GM13977 (cell line): ENCODE results near the gene TAF11L14.
"Not testable (repeated sequence)": the region's sequence is repeated elsewhere in the genome, so short reads cannot be mapped to it uniquely, and the experiment has no call there.

Experiments
- DNase-seq: peaks from one replicate; pipeline ENCODE4 v3.0.0; 2012; ENCODE audit warnings: low spot score
- in situ Hi-C: fragments of 300-500 bp; cut with MboI; formaldehyde crosslinking; loops from one replicate; pipeline ENCODE4 v1.12.0; 2022; ENCODE audit warnings: low sequenced_read_pairs, low pct_unique_long_range_greater_than_20kb, mixed read lengths, inconsistent platforms; ENCODE audit not compliant: unreplicated experiment
- TF ChIP-seq, protein P1 (sequence below): IDR thresholded peaks from 2 replicates; pipeline ENCODE4 v1.5.1; 2012; ENCODE audit warnings: mild to moderate bottlenecking, control low read depth; ENCODE audit not compliant: insufficient read depth; ENCODE audit errors: extremely low read depth, missing control alignments

The TAF11L14 gene

DNA sequence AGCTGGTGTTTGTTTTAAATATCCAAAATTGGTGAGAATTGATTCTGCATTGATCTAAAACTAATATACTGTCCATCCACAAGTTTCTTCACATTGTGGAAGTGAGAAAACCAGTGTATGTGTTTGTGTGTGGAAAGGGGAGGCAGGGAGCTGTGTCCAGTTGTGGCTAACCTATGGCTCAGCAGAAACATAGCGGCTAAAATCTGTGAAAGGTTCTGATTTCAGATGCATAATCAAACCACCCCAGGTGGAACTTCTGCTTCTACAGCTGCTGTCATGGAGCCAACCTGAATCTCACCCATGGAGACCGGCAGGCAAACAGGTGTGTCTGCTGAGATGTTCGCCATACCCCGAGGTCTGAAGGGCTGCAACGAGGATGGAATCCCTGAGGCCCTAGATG, at the start of gene TAF11L14:
Gene TAF11L14 (plus strand): TSS at position 301 of the 400 bp plus-strand sequence.
- DNase-seq = no peak
- in situ Hi-C loops = no loop called here
- TF ChIP-seq, protein P1, sequence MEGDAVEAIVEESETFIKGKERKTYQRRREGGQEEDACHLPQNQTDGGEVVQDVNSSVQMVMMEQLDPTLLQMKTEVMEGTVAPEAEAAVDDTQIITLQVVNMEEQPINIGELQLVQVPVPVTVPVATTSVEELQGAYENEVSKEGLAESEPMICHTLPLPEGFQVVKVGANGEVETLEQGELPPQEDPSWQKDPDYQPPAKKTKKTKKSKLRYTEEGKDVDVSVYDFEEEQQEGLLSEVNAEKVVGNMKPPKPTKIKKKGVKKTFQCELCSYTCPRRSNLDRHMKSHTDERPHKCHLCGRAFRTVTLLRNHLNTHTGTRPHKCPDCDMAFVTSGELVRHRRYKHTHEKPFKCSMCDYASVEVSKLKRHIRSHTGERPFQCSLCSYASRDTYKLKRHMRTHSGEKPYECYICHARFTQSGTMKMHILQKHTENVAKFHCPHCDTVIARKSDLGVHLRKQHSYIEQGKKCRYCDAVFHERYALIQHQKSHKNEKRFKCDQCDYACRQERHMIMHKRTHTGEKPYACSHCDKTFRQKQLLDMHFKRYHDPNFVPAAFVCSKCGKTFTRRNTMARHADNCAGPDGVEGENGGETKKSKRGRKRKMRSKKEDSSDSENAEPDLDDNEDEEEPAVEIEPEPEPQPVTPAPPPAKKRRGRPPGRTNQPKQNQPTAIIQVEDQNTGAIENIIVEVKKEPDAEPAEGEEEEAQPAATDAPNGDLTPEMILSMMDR = no peak

DNA sequence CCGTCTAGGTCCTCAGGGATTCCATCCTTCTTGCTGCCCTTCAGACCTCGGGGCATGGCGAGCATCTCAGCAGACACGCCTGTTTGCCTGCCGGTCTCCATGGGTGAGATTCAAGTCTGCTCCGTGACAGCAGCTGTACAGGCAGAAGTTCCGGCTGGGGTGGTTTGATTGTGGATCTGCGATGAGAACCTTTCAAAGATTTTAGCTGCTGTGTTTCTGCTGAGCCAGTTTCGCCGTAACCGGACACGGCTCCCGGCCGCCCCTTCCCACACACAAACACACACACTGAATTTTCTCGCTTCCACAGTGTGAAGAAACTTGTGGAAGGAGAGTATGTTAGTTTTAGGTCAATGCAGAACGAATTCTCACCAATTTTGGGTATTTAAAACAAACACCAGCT, 48.6 kb upstream of the TAF11L14 start, which contains the start of gene TAF11L7:
Gene TAF11L7 (minus strand): TSS at position 101 of the 400 bp plus-strand sequence.
- in situ Hi-C loops, DNase-seq: not testable (repeated sequence)

DNA sequence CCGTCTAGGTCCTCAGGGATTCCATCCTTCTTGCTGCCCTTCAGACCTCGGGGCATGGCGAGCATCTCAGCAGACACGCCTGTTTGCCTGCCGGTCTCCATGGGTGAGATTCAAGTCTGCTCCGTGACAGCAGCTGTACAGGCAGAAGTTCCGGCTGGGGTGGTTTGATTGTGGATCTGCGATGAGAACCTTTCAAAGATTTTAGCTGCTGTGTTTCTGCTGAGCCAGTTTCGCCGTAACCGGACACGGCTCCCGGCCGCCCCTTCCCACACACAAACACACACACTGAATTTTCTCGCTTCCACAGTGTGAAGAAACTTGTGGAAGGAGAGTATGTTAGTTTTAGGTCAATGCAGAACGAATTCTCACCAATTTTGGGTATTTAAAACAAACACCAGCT, 43.4 kb upstream of the TAF11L14 start, which contains the start of gene TAF11L8:
Gene TAF11L8 (minus strand): TSS at position 101 of the 400 bp plus-strand sequence.
- in situ Hi-C loops, DNase-seq: not testable (repeated sequence)

DNA sequence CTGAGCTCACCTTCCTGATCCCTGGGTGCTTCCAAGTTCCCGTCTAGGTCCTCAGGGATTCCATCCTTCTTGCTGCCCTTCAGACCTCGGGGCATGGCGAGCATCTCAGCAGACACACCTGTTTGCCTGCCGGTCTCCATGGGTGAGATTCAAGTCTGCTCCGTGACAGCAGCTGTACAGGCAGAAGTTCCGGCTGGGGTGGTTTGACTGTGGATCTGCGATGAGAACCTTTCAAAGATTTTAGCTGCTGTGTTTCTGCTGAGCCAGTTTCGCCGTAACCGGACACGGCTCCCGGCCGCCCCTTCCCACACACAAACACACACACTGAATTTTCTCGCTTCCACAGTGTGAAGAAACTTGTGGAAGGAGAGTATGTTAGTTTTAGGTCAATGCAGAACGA, 40.0 kb upstream of the TAF11L14 start, which contains the start of gene TAF11L9:
Gene TAF11L9 (minus strand): TSS at position 140 of the 400 bp plus-strand sequence.
- in situ Hi-C loops, DNase-seq: not testable (repeated sequence)

DNA sequence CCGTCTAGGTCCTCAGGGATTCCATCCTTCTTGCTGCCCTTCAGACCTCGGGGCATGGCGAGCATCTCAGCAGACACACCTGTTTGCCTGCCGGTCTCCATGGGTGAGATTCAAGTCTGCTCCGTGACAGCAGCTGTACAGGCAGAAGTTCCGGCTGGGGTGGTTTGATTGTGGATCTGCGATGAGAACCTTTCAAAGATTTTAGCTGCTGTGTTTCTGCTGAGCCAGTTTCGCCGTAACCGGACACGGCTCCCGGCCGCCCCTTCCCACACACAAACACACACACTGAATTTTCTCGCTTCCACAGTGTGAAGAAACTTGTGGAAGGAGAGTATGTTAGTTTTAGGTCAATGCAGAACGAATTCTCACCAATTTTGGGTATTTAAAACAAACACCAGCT, 36.5 kb upstream of the TAF11L14 start, which contains the start of gene TAF11L10:
Gene TAF11L10 (minus strand): TSS at position 101 of the 400 bp plus-strand sequence.
- DNase-seq, in situ Hi-C loops: not testable (repeated sequence)

DNA sequence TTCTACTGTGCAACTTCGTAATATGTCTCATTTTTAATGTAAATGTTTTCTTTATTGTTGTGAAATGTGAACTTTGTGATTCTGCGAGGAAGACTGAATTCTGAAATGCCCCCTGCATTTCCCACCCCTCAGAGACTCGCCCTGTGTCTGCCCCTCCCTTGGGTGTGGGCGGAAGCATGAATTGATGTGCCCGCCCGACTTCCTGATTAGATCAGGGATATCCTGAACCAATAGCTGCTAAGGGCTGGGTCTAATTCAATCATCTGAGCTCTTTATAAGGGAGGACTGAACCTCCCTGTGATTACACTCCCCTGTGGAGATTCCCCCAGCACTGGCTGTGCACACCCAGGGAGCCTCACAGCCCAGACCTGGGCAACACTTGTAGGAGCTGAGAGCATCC, 30.4 kb upstream of the TAF11L14 start, which contains the start of gene TAF11L11:
Gene TAF11L11 (plus strand): TSS at position 304 of the 400 bp plus-strand sequence.
- in situ Hi-C loops, DNase-seq: not testable (repeated sequence)

DNA sequence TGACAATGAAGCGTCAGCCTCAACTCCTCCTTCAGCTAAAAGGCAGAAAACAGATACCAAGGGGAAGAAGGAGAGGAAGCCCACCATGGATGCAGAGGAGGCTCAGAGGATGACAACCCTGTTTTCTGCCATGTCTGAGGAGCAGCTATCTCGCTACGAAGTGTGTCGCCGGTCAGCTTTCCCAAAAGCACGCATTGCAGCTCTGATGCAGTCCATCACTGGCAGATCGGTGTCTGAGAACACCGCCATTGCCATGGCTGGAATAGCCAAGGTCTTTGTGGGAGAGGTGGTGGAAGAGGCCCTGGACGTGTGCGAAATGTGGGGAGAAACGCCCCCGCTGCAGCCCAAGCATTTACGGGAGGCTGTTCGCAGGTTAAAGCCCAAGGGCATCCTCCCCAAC, 29.3 kb upstream of the TAF11L14 start:
- DNase-seq = no peak
- TF ChIP-seq, protein P1 = no peak
- in situ Hi-C loops = no loop called here

DNA sequence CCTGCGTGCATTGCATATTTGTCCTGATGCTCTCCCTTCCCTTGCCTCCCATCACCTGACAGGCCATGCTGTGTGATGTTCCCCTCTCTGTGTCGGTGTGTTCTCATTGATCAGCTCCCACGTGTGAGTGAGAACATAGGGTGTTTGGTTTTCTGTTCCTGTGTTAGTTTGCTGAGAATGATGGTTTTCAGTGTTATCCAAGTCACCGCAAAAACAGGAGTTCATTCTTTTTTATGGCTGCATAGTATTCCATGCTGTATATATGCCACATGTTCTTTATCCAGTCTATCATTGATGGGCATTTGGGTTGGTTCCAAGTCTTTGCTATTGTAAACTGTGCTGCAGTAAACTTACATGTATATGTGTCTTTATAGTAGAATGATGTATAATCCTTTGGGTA, 26.8 kb upstream of the TAF11L14 start:
- in situ Hi-C loops, DNase-seq: not testable (repeated sequence)

DNA sequence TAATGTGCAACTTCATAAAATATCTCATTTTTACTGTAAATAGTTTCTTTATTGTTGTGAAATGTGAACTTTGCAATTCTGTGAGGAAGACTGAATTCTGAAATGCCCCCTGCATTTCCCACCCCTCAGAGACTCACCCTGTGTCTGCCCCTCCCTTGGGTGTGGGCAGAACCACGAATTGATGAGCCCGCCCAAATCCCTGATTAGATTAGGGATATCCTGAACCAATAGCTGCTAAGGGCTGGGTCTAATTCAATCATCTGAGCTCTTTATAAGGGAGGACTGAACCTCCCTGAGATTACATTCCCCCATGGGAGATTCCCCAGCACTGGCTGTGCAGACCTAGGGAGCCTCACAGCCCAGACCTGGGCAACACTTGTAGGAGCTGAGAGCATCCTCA, 24.2 kb upstream of the TAF11L14 start, which contains the start of gene TAF11L12:
Gene TAF11L12 (plus strand): TSS at position 301 of the 400 bp plus-strand sequence.
- in situ Hi-C loops, DNase-seq: not testable (repeated sequence)

DNA sequence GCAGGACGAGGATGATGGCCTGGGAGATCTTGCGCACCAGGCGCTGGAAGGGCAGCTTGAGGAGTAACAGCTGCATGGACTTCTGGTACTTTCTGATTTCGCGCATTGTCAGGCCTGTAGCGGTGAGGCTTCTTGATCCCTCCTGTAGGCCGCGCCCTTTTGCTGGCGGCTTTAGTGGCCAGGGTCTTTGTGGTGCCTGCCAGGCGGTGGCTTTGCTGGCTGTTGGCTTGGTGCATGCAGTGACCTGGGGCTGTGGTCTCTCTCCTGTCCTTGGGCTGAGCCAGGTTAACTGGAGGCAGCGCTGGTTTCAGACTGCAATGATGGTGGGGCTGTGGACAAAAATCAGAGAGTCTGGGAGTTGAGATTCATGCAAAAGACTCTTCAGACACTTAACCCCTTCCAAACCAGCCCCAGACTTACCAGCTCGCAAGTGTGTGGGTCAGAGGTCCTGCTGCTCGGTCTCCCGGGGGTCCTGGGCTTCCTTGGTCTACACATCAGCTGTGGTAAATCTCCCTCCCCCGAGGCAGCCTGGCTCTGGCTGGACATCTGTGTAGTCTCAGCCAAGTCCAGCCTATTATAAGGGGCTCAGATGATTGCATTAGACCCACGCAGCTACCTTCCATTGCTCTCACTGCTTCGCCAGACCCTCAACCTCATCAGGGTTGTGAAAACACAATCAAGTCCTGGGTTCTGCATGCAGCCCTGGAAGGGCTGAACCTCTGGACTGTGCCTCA, 19.2 kb upstream of the TAF11L14 start:
- TF ChIP-seq, protein P1 = no peak
- in situ Hi-C loops = no loop called here
- no peak for DNase-seq
